HG02571 (cell line): Measurements from ENCODE around the gene LRPPRC.

ENCODE experiments used
- ATAC-seq: cut with Tn5 transposase; IDR thresholded peaks from one replicate; pipeline ENCODE4 v1.9.1; 2021; ENCODE audit warnings: mild to moderate bottlenecking, moderate library complexity; ENCODE audit not compliant: unreplicated experiment

LRPPRC gene

GRCh38 chr2:43984533-43984932 lies 11.3 kb downstream of the LRPPRC start:
- ATAC-seq = no peak

DNA sequence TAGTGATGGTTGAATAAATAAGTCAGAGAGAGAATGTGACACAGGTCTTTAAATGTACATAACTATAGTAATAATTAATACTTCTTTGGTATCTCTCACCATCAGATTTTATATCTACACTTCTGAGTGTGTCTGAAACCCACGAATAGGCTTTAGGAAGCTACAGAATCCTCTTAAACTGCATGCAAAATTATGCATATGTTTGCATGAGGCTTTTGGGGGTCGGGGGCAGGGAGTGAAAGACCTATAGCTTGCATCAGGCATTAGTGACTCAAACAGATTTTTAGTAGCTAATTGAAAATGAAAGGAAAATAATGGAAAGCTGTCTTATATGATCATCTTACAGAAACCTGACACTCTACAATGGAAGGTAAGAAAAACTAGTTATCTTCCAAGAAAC lies 14.9 kb downstream of the LRPPRC start:
- ATAC-seq = no peak

GRCh38 chr2:43977677-43978375 lies 18.0 kb downstream of the LRPPRC start:
- no peak for ATAC-seq

DNA sequence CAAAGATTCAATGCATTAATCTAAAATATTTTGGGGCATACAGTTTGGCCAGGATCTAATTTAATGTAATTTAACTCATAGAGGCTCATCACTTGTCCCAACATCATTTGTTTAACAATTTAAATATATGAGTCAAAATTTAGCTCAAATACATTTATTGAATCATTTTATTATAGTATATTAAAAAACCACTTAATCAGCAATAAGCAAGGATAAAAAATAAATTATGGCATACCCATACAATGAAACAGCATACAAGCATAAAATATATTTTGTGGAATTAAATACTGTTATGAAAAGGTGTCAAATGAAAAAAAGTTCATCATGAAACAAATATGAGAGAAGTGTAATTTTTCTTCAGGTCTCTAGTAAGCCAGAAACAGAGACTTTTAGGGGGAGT lies 34.9 kb downstream of the LRPPRC start:
- no peak for ATAC-seq

- no peak for ATAC-seq
These were observed 37.2 kb downstream of the LRPPRC start for GRCh38 chr2:43958397-43959275.

- ATAC-seq = no peak
These were observed 45.3 kb downstream of the LRPPRC start for GRCh38 chr2:43950383-43951008.

DNA sequence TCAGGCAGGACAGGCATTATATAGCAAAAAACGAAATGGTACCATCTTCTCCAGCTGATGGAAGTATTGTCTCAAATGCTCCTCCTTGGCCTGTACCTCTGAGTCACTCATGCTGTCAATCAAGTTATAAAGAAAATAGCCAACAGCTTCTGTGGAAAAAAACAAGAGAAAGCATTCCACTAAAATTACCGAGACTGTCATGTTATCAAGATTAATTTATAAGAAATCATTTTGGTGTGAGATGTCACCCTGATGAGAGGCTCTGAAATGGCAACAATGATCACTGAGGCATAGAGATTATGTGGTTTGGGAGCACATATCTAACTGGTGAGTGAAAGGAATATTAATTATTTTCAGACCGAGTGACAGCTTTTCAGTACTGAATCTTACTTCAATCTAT lies 47.4 kb downstream of the LRPPRC start:
- ATAC-seq = no peak

DNA sequence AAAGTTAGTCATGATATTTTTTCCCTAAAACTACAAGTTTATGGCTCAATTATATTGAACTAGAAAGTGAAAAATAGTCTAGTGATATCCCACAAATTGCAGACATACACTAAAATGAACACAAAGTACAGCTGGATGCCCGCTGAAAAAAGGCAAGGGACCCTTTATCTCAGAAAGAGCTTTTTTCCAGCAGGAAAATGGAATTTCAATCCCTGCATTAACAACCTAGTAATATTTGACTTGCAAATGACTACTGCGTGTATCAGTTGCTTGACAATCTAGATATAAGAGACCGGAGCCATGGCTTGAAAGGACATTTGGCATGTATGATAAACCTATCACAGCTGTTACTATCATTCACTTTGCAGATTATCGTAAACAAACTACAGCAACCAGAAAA lies 49.1 kb downstream of the LRPPRC start:
- no peak for ATAC-seq

DNA sequence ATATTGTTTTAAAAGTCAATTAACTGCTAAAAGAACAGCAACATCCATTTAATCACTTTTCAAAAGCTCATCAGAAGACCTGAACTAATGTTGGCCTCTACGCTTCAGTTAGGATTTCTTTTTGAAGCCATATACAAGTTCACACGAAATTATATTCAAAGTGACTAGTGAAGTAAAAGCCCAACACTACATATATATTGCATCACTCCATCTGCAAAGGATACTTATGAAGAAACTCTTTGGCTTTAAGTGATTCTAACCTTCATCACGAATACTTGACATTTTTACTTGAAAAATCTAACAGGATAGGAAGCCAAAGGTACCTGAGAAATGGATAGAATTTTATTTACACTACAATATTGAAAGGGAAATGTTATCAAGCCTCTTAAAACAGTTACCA lies 50.4 kb downstream of the LRPPRC start:
- no peak for ATAC-seq

DNA sequence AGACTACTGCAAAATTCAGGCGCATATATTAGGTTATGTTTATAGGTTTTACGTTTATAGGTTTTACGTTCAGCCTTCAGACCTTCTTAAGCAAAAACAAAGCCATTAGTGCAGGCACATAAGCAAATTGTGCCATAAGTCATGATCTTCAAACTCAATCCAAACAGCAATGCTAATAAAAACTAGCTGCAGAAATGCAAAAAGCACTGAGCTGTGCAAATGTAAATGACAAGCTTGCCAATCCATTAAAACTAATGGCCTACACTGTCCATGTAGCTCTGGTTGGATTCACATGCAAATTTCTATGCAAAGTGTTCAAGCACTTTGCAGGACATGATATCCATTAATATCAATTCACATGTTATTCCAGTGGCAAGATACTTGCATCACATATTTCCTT lies 50.9 kb downstream of the LRPPRC start:
- no peak for ATAC-seq

DNA sequence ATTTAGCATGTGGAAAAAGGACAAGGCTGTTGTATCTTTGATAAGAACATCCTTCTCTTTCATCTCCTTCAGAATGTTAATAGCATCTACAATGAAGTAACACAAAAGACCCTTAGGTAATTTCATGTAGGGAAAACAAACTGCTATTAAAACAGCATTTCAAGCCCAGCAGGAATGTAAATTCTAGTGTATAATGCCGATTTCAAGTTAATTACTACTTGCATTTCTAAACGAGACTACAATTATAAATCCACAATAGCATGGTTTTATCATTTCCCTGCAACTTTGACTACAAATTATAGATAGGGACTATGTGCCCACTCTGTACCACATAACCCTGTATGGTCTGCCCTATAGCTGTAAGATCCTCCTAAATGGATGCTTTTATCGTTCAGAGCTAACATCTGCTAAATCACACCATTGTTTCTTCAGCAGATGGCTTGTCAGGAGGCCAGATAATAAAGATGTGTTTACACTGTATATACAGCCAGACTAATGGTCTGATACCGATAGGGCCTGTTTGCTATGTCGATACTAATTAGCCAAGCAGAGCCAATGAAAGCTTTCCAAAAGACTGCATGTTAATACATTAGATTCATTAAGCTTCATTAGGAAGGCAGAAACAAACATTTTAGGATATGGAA lies 51.9 kb downstream of the LRPPRC start:
- no peak for ATAC-seq

GRCh38 chr2:43943323-43943722 lies 52.5 kb downstream of the LRPPRC start:
- no peak for ATAC-seq

- no peak for ATAC-seq
These were observed 52.9 kb downstream of the LRPPRC start for GRCh38 chr2:43942881-43943280.

GRCh38 chr2:43941966-43942365 lies 53.8 kb downstream of the LRPPRC start:
- ATAC-seq = no peak

- ATAC-seq = no peak
These were observed 54.4 kb downstream of the LRPPRC start for GRCh38 chr2:43941359-43941758.

DNA sequence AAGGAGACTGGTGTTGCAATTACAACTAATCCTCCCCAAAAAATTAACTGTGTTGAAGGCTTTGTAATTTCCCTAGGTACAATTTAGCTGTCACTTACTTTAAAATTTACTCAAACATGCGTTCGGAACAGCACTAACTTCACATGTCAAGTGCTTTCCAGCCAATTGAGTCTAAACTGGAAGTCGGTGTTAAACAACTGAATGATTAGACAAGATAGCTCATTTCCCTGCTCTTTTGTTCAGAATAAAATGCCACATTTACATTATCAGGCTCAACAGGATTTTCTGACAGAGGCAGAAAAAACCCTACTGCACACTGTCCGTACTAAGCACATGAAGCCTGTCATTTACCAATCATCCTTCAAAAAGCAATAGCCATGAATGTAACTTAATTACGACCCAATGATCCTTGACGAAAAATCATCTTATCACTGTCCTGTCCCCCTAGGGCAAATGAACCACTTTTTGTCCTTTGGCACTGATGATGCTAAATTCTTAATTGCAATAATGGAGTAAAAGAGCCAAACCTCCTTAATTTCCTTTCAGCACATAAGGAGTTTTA lies 56.0 kb downstream of the LRPPRC start:
- no peak for ATAC-seq

- no peak for ATAC-seq
These were observed 58.4 kb downstream of the LRPPRC start for GRCh38 chr2:43937269-43937820.

GRCh38 chr2:43934567-43934966 lies 61.2 kb downstream of the LRPPRC start:
- ATAC-seq = no peak

DNA sequence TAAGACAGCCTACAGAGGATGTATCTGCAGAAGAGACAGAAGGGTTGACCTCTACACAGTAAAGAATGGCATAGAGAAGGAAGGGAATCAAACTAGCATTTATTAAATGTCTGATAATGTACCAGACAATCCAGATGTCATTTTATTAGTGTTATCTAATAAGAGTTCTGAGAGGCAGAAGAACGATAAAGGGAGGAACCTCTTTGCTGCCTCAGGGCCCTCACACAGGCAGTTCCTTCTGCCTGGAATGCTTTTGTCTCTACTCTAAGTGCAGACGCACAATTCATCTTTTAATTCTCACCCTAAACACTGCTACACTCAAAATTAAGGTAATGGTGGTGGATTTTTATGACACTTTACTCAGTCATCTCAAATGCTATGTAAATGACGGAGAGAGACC lies 64.5 kb downstream of the LRPPRC start:
- no peak for ATAC-seq

GRCh38 chr2:43927442-43927841 lies 68.3 kb downstream of the LRPPRC start:
- no peak for ATAC-seq

DNA sequence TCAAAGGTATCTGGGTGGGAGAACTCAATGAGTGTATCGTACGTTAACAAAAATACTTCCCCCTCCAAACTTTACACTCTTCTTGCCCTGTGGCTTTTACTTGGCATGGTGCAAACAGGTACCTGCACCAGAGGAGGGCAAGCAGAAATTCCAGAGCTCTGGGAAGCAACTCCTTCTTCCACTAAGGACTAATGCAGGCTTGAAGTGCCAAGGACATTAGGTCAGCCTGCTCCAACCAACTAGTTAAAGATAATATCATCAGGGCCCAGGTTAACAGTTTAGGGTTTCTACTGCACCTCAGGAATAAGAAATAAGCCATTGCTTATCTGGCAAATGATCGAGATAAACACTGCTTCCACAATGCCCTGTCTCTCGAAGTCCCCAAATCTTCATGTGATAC lies 70.4 kb downstream of the LRPPRC start:
- ATAC-seq = no peak
